Activated CD8-positive, alpha-beta memory T cell treated with anti-CD3 and anti-CD28 coated beads, Interleukin-2, amount 50 U/mL, for 4 hours (primary cell): ENCODE measurements around the gene NFATC1.
A peak's percentile ranks its signal among the peaks of the same experiment; 100 is the strongest.
"Not testable (repeated sequence)": the region's sequence is repeated elsewhere in the genome, so short reads cannot be mapped to it uniquely, and the experiment has no call there.

ENCODE experiments used
- DNase-seq: peaks from one replicate; pipeline ENCODE4 v3.0.0-alpha.2; 2020

NFATC1 gene

DNA sequence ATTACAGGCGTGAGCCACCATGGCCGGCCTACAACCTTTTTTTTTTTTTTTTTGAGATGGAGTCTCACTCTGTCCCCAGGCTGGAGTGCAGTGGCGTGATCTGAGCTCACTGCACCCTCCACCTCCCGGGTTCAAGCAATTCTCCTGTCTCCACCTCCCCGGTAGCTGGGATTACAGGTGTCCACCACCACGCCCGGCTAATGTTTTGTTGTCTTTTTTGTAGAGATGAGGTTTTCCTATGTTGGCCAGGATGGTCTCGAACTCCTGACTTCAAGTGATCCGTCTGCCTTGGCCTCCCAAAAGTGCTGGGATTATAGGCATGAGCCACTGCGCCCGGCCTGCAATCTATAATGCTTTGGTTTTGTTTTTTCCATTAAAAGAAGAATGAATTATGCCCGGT lies 19.1 kb upstream of the NFATC1 start:
- DNase-seq = not testable (repeated sequence)

DNA sequence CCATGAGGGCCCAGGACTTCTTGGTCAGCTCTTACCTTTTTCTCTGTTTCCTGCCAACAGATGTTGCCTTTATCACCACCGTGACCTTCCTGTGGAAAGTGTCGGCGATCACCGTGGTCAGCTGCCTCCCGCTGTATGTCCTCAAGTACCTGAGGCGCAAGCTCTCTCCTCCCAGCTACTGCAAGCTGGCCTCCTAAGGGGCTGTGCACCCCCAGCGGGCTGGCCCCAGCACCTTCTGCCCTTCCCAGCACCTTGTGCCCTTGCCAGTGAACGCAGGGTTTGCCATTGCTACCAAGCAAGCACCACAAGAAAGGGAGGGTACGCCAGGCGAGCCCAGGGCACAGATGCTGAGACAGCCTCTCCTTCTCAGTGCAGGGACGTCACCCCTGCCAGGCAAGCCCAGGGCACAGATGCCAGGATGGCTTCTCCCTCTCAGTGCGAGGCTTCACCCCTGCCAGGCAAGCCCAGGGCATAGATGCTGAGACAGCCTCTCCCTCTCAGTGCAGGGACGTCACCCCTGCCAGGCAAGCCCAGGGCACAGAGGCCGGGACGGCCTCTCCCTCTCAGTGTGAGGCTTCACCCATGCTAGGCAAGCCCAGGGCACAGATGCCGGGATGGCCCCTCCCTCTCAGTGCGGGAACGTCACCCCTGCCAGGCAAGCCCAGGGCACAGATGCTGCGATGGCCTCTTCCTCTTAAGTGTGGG lies 18.4 kb upstream of the NFATC1 start:
- no peak for DNase-seq

DNA sequence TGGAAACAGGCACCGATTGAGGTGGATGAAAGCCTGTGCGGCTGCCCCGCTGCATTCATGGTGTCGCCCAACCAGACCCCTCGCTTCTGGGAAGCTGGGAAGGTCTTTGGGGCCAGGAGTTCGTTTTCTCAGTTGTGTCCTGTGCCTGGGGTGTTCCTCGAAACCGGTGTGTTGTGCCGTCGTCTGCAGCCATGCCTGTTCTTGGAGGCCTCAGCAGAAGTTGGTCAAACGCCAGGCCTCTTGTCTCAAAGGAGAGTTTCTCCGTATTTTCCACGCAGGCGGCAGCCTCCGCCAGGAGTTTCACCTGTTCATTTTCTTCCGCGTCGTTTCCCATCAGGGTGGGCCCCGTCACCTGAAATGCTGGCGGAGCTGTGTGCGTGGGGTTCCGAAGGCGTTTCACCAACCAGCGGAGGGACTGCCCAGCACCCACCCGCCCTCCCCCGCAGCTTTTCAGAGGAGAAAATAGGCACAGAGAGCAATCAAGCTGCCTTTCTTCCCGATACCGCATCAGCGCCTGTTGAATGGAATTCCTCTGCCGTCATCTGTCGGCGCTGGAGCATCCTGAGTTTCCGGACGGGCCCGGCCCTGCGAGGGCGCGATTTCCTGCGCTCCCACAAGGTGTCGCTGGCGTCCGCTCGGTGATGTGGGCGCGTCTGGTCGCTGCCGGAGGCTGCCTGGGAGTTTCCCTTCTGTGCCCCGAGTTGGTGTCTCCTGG lies 17.0 kb upstream of the NFATC1 start:
- DNase-seq = peak; percentile 83

DNA sequence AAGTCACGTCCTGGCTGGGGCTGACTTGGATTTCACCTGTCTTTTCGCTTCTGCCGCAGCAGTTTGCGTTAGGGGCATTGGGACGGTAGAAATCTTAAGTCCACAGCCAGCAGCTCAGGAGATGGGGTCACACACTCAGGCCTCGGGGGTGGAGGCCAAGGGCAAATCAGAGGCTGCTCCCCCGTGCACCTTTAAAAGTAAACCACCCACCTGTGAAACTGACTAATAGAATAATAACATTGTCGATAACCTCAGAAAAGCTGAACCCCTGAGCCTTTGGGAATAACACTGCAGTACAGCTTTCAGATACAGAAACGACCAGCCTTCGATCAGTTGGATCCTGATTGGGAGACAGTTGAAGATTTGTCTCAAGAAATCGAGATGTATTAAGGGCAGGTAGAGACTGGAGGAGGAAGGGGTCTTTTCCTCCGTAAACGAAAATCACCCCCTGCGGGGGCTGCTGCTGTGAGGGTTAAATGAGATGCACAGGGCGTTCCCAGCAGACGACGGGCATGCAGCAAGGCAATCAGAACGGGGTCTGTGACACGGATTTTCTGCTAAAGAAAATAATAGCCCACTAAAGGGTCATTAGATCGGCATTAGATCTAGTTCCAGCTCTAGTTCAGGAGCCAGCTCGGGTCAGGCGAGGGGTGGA lies 16.4 kb upstream of the NFATC1 start:
- no peak for DNase-seq

DNA sequence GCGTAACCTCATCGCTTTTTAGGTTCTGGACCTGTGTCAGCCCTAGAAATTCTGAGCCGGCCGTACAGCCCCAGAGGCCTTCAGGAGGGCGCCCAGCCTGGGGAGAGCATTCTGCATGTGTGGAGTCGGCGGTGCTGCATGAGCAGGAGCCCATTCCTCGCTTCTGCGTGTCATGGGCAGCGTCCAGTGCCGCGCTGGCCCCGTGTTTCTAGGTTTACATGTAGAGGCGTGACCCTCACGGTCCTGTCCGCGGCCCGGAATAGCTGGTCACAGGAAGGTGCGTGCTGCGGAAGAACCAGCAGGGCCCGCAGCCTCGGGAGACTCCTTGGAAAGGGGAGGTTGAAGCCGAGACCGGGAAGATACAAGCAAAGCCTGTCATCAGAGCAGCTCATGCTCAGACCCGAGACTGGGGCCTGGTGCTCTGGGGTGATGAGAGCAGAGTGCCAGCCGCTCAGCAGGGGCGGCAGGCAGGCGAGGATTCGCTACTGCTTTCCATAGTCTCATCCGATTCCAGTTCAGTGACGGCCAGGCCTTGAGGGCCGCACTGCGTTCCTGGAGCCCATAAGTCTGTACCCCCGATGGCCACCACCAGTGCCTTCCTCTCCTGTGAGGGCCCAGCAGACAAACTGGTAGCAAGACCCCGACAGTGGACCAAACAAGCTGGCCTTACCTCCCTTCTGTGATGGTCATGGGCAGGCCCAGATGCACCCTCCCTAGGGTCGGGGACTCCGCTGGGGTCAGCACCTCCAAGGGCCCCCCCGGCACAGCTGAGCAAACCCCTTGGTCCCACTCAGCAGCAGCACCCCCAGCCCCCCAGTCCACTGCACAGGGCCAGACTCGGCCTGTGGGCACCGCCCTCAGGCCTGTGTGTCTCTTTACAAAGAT lies 15.6 kb upstream of the NFATC1 start:
- no peak for DNase-seq

DNA sequence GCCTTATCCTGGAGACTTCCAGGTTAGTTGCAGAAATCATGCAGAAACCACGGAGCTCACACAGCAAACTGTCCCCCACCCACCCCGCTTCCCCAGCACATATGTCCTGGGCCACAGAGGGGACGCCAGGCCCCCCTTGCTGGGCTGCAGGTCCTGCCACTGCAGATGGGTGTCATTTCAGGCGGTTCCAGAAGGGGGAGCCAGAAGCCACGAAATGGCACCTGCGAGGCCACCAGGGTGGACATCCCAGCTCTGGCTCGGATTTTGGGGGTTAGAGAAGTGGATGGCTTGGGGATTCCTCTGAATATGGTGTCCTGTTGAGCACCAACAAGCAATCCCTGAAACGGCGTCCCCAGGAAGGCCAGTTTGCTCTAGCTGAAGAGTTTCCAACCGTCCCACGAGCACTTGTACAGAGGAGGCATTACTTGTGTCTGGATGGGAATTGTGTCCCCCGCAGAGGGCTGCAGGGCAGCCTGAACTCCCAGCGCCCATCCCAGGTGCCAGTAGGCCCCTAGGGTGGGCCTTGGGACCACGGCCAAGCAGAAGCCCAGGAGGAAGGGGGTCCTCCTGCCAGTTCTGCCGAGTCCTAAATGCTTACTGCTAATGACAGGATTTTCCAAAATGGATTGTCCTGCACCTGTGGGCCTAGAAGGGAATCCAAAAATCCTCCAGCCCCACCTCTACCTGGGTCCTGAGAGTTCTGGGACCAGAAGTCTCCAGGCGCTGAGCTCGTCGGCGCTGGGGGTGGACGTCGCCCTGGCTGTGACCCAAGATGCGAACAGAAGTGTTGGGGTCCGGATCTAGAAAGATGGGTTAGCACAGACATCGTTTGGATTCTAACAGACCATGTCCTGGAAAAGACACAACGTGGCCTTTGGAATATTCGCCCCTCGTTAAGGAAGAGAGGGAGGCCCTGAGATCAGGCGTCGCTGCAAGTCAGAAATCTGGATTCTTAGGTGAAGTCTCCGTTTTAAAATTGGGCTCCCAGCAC lies 14.6 kb upstream of the NFATC1 start:
- peak; percentile 79 for DNase-seq

DNA sequence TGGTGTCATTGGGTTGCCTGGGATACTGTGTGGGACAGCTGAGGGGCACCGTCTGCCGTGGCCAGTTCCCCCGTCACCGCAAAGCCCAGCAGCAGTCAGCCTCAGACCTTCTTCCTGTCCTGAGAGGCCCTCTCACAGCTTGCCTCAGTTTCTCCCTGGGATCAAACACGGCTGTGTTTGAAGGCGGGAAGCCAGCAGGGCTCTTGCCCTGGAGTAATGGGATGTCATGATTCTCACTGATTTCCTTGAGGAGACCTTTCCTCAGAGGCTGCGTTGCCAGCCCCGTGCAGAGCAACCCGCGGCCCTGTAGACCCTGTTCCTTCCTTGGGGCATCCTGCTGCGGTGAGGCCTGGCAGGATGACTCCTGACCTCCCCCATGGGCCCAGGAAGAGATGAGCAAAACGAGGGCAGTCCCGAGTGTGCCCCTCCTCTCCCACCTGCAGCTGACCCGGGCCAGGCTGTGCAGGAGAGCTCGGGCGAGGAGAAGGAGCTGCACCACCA lies 13.9 kb upstream of the NFATC1 start:
- no peak for DNase-seq

DNA sequence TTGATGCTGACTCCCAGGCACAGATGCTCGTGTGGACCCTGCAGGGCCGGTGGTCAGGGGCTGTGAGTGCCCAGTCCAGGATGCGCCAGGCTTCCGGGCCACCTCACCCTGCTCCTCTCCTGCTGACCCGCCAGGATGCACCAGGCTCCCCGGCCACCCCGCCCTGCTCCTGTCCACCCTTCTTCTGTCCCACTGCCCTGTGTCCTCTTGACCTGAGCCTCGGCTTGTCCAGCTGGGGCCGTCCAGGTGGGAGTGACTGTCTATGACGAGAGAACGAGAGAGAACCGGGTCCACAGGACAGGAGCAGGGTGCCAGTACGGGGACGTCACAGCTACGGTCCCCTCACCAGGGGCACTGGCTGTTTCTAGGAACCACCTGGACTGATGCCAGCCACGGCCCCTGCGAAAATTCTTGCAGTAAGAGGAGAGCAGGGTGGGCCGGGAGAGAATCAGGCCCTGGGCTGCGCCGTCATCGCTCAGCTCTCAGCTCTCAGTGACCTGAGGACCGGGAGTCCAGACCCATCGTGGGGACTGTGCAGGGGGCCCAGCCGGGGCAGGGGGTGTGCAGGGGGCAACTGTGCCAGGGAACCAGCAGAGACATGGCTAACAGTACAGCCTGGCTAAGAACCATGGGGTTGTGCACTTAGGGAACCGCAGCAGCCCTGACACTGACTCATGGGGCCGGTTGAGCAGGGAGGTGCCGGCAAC lies 12.9 kb upstream of the NFATC1 start:
- no peak for DNase-seq

DNA sequence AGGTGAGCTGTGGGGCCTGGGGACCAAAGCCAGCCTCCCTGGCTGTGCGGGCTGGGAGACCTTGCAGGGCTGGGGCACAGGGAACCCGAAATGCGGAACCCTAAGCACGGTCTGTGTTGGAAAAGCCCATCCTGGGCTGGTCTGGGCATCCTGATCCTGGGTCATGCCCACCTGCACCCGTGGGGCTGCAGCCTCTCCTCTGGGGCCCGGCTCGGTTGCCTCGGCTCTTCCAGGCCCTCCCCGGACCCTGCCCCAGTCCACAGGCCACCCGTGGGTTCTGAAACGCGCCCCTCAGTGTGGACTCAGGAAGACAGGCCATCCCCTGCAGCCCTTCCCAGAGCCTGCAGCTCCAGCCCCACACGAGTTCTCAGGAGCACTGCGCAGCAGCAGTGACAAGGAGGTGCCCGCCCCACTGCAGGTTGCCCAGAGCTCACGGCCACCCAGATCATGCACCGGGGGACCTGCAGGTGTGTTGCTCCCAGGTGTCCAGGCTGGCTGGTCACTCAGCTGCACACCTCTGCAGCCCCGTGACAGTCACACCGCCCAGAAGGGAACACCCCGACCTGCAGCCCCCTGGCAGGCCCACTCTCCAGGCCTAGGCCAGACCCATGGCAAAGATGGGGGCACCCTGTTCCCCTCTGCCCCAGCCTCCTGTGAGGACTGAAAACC lies 12.2 kb upstream of the NFATC1 start:
- DNase-seq = no peak

DNA sequence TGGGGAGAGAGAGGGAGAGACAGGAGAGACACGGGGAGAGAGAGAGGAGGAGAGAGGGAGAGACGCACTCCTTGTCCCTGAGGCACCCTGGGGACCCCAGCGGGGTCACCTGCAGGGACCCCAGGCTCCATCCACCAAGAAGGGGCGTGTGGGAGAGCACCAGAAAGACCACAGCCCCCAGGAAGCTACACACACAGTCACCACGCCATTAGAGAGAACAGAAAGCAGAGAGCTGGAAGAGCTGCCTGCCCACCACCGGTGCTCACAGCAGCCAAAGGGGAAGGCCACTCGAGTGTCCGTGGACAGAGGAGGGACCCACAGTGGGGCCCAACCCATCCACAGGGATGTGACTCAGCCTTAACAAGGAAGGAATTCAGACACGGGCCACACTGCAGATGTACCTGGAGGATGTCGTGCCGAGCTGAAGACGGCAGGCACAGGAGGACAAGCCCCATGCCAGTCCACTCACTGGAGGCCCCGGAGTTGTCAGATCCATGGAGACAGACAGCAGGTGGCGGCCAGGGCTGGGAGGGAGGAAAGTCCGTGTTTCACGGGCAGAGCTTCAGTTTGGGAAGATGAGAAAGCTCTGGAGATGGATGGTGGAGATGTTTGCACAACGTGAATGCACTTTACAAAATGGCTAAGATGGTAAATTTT lies 11.5 kb upstream of the NFATC1 start:
- no peak for DNase-seq

DNA sequence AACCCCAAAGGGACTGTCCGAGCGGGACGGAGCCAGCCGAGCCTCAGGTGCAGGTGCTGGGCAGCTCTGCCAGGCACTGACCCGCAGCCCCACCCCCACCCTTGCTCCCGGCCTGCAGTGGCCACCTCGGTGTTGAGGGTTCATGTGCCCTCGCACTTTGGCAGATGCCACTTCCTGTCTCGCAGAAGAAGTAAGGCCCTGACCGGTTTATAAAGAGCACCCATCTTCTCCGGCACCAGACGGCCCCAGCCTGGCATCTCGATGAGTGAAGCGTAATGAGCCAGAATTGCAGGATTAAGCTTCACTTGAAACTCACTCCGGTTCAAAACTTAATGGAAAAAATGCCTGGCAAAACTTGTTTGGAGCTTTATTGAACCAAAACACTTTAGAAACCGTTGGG lies 10.9 kb upstream of the NFATC1 start:
- DNase-seq = no peak

DNA sequence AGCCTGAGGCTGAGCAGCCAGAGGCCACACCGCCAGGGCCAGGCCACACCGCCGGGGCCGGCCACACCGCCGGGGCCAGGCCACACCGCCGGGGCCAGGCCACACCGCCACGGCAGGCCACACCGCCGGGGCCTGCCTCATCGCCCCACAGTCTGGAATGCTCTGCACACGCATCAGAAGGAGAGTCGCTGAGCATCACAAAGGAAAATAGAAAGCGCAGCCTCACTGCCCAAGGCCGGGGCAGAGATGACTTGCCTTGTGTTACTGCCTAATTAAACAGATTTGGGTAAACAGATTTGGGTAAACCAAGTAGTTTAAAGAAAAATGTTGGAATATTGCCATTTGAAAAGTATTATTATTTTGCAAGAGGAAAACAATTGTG lies 10.4 kb upstream of the NFATC1 start:
- no peak for DNase-seq

DNA sequence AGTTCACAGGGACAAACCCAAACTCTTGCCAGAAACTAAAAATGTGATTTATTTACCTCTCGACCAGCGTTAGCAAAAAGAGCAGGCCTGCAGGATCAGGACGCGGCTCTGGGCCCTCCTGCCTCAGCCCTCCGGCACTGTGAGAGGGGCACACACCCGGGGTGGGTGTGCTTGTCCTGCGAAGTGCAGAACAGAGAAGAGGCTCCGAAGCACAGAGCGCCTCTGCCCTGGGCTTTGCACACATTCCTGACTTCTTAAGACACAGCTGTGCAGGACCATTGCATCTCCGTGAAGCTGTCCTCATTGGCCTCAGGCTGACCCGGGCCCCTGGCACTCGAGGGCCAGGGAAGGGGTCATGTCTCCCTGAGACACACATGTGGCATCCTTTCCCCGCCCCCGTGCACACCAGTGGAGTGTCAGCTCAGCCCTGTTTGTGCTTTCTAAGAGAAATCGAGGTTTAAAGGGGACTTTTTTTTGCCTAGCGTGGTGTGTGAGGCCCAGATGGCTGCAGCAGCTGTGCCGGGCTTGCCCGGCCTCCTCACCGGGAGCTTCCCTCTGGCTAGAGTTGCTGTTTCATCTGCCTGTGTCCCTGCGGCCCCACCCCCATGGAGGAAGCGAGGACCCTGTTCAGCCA lies 9.9 kb upstream of the NFATC1 start:
- no peak for DNase-seq

DNA sequence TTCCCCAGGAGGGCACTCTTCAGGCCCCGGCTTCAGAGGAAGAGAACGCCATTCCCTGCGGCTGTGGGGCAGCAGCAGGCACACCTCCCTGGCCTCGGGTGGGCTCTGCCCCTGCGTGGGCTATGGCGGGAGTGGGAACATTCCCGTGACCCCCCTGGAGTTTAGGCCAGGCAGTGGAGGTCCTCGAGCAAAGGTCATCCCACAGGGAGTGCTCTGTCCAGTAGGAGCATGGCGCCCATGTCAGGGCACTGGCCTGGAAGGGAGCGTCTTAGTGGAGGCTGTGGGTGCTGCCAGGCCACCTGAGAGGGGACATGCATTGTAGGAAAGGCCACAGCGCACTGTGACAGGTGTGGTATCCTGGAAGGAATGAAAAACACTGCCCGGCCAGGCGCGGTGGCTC lies 9.2 kb upstream of the NFATC1 start:
- no peak for DNase-seq

DNA sequence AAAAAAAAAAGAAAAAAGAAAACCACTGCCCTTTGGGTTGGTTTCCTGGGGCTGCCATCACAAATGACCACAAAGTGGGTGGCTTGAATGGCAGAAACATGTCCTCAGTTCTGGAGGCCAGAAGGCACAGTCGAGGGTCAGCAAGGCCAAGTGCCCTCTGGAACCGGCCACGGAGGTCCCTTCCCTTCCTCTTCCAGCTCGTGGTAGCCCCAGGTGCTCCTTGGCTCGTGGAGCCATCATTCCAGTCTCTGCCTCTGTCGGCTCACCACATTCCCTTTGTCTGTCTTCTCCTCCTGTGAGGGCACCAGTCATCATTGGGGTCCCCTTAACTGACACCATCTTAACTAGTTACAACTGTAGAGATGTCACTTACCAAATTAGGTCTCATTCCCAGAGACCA lies 8.5 kb upstream of the NFATC1 start:
- no peak for DNase-seq

DNA sequence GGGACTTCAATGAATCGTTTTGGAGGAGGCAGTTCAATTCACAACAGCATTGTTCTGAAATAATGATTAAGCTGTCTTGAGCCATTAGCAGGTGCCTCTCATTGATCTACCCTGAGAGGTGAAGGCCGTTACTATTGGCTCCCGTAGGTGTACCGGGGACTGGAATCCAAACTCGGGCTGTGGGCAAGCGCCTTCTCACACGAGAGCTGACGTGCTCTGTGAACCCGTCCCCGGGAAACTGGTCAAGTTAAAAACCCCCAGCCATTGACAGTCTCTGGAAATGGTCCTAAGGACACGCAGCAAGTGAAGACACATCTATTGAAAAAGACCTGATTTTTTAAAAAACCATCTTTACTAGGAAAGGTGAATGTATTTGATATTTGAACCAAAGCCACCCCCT lies 8.1 kb upstream of the NFATC1 start:
- DNase-seq = no peak

DNA sequence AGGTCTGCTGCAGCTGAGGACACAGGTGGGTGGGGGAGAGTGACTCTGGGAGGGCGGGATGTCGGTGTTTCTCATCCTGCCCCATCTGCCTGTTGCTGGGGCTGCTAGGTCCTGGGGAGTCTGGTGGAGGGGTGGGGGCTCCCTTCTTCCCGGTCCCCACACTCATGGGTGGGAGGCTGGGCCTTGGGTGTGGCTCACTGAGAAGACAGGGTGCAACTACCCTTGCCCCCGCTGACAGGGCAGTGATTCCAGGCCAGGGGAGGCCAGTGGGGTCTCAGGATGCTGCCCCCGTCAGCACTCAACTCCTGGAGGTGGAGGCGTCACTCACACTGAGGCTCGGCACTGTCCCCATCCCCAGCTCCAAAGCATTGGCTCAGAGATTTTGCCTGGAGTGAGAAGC lies 7.7 kb upstream of the NFATC1 start:
- DNase-seq = peak; percentile 6

DNA sequence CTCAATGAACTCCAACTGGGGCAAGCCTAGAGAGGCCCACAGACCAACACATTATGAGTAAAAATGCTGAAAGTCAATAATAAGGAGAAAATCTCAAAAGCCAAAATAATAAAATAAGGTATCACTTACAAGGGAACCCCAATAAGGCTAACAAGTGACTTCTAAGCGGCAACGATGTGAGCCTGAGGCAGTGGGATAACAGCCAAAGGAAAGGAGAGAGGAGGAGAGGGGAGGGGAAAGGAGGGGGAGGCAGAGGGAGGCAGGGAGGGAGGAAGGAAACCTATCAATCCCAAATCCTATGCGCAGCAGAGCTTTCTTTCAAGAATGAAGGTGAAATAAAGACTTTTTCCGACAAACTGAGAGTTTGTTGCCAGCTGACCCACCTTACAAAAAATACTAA lies 6.0 kb upstream of the NFATC1 start:
- no peak for DNase-seq

DNA sequence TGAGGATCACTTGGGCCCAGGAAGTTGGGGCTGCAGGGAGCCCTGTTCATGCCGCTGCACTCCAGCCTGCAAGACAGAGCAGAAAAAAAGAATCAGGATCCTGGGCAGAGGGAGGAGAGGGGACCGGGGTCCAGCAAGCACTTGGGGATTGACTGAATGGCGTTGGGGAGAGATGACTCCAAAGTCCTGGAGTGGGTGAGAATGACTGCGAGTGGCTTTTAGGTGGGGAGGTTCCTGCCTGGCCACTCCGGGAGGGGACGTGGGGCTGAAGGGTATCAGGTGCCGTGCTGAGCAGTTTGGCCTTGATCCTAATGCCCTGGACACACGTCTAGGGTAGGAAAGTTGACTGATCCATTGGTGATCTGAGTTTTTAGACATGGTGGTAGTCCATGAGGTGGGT lies 3.5 kb upstream of the NFATC1 start:
- DNase-seq = peak; percentile 12
